Pulmonary artery endothelial cell (primary cell): Measurements from ENCODE around the gene PTPRG. TPM values are rescaled to one million over a fixed set of nuclear protein-coding genes. Genes with fewer than 3 reads are reported as not detected.
"Not testable (repeated sequence)": the region's sequence is repeated elsewhere in the genome, so short reads cannot be mapped to it uniquely, and the experiment has no call there.

Experiments
- DNase-seq: peaks from one replicate; pipeline ENCODE4 v3.0.0-alpha.2; 2011; ENCODE audit warnings: low read depth, low spot score
- total RNA-seq: library from RNA; depleted of rRNA; stranded (reverse); fragments of >200 nt; gene quantifications from 2 replicates; pipeline ENCODE4 v1.2.3, GENCODE V29; 2014

PTPRG gene
- total RNA-seq, 1 donor from 2014 or later = 41.0 TPM

- no peak for DNase-seq
Observed at GRCh38 chr3:61682671-61683548, 121.5 kb downstream of the PTPRG start.

- DNase-seq = no peak
Observed at GRCh38 chr3:61683549-61684236, 122.3 kb downstream of the PTPRG start.

GRCh38 chr3:61684386-61684785 is 123.0 kb downstream of the PTPRG start:
- no peak for DNase-seq

GRCh38 chr3:61685755-61686154 is 124.4 kb downstream of the PTPRG start:
- DNase-seq = no peak

- no peak for DNase-seq
Observed at GRCh38 chr3:61686228-61686648, 124.9 kb downstream of the PTPRG start.

- no peak for DNase-seq
Observed at GRCh38 chr3:61687206-61687605, 125.8 kb downstream of the PTPRG start.

GRCh38 chr3:61687663-61688306 is 126.4 kb downstream of the PTPRG start:
- DNase-seq = no peak

GRCh38 chr3:61688307-61688984 is 127.1 kb downstream of the PTPRG start:
- no peak for DNase-seq

- no peak for DNase-seq
Observed at GRCh38 chr3:61690016-61690415, 128.6 kb downstream of the PTPRG start.

GRCh38 chr3:61691466-61691865 is 130.1 kb downstream of the PTPRG start:
- DNase-seq = no peak

GRCh38 chr3:61697301-61697700 is 135.9 kb downstream of the PTPRG start:
- DNase-seq = no peak

GRCh38 chr3:61698278-61699072 is 137.1 kb downstream of the PTPRG start:
- DNase-seq = not testable (repeated sequence)

- DNase-seq = no peak
Observed at GRCh38 chr3:61699622-61700021, 138.3 kb downstream of the PTPRG start.

GRCh38 chr3:61701011-61701410 is 139.6 kb downstream of the PTPRG start:
- no peak for DNase-seq

- DNase-seq = no peak
Observed at GRCh38 chr3:61702453-61702852, 141.1 kb downstream of the PTPRG start.

GRCh38 chr3:61704807-61705206 is 143.4 kb downstream of the PTPRG start:
- no peak for DNase-seq

- no peak for DNase-seq
Observed at GRCh38 chr3:61707492-61707891, 146.1 kb downstream of the PTPRG start.

- not testable (repeated sequence) for DNase-seq
Observed at GRCh38 chr3:61710920-61711319, 149.5 kb downstream of the PTPRG start.

GRCh38 chr3:61714225-61714624 is 152.9 kb downstream of the PTPRG start:
- no peak for DNase-seq

- no peak for DNase-seq
Observed at GRCh38 chr3:61715886-61716527, 154.6 kb downstream of the PTPRG start.
